HS-5 (cell line): ENCODE data around the gene CACNG8.
A peak's percentile ranks its signal among the peaks of the same experiment; 100 is the strongest.

Source experiments
- DNase-seq: peaks from one replicate; pipeline ENCODE4 v3.0.0-alpha.2; 2012; ENCODE audit warnings: low read depth

The CACNG8 gene

DNA sequence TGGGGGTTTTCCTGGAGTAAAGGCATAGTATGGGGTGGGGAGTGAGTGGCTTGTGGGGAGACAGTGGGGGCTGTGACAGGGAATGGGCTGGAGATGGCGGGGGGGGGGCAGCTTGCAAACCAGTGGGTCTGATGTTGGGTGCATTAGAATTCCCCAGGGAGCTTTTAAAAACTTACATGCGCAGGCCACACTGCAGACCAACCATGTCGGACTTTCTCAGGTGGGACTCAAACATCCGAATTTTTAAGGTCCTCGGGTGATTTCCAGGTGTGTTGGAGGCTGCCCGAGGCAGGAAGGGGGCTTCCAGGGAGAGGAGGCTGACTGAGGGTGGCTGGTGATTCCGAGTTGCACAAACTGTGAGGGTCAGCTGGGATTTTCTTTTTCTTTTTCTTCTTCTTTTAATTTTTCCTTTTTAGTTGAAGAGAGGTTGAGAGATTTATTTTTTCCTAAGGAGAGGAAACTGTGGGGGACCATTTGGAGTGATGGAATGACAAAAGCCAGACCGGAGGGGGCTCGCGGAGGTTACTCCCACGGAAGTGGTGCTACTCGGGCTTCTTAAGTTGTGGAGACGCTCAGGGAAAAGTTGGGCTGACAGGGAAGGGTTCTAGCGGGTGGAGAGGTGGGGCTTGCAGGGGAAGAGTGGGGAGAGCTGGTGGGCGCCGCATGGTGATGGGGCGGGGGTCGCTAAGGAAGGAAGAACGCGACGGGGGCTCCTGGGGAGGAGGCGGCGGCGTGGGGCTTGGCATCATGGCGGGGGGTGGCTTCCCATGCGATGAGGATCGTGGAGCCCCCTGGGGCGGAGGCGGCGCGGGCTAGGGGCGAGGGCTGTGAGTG is 997 bp upstream of the CACNG8 start:
- DNase-seq = no peak

DNA sequence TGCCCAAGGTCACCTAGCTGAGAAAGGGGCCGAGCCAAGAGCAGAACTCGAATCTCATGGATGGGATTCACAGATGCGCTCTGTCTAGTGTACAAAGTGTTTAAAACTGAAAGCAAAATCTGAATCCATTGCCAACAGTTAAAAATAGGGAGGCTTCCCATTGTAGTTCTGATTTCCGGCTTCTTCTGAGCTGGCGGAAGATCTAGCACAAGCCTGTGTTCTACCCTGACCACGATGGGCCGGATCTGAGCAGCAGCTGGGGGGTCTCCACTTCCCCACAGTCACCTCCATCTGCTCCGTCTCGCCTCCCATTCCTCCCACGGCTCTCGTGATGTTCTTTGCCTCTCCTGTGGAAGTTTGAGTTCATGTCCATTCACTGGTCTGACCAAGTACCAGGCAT is 2.4 kb downstream of the CACNG8 start:
- no peak for DNase-seq

DNA sequence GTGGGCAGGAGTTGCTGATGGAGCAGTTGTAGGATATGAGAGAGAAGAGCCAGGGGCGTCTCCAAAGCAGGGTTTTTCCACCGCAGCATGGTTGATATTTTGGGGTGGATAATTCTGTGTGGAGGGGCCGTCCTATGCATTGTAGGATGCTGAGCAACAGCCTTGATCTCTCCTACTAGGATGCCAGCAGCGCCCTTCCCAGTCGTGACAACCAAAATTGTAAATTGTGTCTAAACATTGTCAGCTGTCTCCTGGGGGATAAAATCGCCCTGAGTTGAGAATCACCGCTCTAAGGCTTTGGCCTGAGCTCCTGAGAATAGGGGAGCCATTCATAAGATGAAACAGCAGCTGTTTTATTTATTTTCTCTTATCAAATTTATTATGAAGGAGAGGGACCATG is 4.2 kb downstream of the CACNG8 start:
- DNase-seq = no peak

DNA sequence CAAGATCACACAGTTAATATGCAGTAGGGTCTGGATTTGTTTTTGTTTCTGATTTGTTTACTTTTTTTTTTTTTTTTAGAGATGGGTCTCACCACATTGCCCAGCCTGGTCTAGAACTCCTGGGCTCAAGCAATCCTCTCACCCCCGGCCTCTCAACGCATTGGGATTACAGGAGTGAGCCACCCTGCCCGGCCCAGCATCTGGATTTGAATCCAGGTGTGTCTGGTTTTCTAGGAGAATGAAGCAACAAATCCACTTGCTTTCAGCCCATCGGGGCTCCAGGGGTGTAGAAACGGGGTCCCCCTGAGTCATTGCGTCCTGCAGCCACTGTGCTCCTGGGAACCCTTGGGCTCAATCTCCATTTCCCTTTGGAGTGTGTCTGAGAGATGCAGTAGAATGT is 6.6 kb downstream of the CACNG8 start:
- DNase-seq = no peak

DNA sequence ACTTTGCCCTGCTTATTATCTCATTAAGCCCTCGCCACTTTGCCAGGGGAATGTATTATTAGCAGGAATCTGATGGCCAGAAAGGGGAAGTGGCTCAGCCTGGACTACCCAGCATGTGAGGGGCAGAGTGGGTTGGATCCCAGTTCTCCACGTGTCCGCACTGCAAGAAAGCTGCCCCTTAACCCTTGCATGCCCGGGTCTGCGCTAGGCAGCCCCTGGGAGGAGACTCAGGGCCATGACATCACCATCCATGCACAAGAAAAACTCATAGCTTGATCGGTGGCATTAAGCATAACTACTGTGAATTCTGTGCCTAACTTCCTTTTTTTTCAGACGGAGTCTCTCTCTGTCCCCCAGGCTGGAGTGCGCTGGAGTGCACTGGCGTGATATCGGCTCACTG is 8.9 kb downstream of the CACNG8 start:
- no peak for DNase-seq

DNA sequence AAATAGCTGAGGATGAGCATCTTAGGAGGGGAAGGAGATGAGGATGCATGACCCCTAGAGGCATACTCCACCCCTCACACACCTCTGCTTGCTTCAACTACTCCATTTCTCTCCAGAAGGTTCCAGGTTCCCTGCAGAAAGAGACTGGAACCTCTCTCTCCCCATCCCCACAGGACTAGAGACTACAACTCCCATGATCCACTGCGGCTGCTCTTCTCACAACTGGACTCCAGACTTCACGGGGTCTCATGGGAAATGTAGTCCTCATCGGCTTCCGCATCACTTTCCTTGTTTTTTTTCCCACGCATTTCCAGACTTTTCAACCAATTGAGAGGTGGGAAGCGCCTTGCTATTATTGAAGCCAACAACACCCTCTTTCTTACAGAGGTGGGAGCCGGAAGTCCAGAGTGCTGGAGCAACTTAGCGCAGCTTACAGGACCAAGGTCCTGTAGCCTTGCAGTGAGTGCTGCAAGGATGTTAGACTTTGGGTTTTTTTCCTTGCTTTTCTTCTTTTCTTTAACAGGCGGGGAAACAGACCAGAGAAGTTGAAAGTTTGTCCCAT is 14.8 kb downstream of the CACNG8 start:
- DNase-seq = peak; percentile 76

DNA sequence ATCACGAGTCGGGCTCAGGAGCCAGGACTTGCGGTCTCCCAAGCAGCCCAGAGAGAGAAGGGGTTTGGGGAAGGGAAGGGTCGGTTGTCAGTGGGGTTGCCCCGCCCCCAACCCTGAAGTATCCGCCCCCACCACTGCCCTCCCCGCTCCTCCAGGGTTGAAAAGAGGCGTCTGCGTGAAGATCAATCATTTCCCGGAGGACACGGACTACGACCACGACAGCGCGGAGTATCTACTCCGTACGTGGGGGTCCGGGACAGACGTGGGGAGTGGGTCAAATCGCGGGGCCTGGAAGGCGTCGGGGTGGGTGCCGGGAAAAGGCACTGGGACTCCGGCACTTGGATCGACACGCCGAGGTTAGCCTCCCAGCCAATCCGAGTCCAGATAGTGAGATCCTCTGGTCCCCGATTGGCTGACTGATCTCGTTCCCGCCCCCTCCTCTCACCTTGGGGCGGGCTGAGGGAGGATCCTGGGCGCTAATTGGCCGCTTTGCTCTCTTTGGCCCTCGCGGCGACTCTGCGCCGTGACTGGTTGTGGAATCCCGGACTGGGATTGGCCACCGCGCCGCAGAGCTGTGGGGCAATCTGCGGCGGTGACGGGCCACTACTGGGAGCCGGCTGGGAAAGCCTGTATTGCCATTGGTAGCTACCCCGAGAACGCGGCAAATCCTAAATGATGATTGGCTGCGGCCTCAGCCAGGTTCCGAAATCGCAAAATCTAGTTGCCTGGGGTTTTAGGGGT is 15.4 kb downstream of the CACNG8 start:
- peak; percentile 97 for DNase-seq

DNA sequence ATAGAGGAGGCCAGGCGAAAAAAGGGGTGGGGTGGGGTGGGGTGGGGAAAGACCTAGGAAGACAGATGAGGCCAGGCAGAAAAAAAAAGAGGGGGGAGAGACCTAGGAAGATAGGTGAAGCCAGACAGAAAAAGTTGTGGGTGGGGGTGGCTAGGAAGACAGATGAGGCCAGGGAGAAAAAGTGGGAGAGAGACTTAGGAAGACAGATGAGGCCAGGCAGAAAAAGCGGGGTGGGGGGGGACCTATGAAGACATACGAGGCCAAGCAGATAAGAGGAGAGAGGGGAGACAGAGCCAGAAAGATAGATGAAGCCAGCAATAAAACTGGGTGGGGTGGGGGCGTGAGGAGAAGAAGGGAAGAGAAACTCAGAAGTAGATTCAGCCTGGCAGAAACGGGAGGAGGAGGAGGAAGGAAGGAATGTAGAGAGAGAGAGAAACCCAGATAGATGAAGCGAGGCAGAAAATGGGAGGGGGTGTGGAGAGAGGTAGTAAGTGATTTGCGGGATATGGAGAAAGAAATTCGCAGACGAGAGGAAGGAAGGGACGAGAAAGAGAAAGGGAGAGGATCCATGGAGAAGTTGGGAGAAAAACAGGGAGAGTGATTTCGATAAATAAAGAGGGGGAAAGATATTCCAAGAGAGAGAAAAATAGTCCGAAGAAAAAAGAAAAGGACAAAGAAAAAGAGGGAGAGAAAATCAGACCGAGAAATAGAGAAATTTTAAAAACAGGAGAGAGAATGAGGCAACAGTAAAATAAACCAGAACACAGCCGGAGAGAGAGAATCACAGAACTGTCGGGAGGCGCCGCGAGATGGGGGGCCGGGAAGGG is 16.5 kb downstream of the CACNG8 start:
- no peak for DNase-seq

DNA sequence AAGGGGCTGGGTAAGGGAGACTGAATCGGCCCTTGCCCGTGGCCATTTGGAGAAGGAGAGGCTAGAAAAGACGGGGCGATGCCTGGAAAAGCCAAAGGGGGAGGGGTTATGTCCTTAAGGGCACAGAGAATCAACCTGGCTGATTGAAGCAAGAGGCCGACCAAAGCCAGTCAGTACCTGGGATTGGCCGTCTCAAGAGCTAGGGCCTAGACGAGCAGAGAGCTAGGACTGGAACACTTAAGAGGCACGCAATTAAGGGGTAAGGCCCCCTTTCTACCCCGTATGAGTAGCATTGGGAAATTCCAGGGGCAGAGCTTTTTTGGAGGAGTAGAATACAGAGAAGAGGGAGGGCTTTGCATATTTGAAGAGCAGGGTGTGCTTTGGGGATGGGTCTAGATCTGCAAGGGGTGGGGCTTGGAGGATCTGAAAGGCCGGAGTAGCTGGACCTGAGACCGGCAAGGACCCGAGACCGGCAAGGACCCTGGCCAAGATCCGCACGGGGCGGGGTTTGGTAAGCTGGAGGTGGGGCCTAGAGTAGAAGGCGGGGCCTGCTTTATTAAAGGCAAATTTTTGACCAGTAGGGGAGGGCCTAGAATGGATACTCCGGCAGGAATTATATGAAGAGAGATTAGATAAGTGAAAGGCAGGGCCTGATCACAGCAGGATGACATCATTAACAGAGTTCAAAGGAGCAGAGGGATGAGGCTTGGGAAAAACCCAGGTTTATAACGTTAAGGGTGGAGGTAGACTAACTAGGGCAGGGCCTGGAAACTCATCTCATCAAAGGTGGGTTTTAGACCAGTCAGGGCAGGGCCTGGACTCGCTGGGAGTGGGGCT is 18.0 kb downstream of the CACNG8 start:
- no peak for DNase-seq

DNA sequence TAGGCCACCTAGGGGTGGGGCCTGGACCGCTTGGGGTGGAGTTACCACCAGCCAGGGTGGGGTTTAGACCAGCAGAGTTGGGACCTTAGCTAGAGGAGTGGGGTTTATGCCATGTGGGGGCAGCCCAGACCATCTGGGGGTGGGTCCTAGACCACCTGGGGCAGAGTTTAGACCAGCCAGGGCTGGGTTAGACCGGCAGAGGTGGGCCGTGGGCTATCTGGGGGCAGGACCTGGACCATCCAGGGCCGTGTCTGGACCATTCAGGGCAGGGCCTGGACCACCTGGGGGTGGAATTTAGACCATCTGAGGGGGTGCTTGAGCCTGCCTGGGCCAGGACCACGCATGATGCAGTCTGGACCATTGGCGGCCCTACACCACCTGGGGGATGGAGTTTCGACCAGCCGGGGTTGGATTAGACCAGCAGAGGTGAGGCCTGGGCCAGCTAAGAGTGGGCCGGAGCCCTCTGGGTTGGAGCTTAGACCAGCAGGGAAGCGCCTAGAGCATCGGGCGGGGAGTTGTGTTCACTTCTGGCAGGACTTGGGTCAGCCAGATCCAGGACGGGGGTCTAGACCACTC is 18.7 kb downstream of the CACNG8 start:
- DNase-seq = no peak

DNA sequence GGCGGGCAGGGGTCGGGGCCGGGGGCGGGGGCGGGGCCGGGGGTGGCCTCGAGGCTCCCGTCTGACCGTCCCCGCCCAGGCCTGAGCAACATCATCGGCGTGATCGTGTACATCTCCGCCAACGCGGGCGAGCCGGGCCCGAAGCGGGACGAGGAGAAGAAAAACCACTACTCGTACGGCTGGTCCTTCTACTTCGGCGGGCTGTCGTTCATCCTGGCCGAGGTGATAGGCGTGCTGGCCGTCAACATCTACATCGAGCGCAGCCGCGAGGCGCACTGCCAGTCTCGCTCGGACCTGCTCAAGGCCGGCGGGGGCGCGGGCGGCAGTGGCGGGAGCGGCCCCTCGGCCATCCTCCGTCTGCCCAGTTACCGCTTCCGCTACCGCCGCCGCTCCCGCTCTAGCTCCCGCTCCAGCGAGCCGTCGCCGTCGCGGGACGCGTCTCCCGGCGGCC is 19.3 kb downstream of the CACNG8 start:
- DNase-seq = no peak

DNA sequence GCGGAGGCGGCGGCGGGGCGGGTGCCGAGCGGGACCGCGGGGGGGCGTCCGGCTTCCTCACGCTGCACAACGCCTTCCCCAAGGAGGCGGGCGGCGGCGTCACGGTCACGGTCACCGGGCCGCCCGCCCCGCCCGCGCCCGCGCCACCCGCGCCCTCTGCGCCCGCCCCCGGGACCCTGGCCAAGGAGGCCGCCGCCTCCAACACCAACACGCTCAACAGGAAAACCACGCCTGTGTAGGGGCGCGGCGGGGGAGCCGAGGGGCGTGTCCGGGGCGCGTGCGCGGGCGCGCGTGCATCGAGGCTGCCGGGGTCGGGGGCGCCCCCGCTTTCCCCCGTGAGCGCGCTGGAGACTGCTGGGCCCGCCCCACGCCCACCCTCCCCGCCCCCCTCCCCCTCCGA is 19.9 kb downstream of the CACNG8 start:
- no peak for DNase-seq

DNA sequence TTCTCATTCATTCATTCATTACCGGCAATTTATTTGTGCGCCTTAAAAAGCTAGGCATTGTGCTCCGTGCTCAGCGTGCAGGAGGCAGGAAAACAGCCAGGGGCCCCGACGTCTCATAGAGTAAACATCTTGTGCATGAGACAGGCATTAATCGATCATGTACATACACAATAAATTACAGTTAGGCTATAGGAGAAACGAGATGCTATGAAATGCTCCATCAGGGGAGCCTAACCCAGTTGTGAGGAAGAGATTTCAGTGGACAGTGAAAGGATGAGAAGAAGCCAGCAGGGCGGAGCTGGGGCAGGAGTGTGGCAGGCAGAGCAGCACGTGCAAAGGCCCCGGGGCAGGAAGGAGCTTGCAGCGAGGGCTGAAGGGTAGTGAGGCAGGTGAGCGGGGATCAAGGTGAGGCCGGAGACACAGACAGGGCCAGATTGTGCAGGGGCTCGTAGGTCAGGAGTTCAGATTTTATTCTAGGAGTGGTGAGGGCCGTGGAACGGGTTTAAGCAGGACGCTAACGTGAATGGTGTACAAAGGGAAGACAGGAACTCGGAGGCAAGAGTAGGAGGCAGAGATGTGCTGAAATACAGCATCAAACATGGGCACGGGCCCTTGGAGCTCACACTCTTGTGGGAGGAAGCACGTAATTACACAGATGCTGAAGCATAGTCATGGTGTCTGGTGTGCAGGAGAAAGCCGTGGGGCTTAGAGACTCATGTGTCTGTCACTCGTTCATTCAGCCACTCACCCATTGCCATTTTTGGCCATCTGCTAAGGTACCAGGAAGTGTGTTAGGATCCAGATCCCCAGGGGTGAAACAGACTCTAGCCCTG is 20.9 kb downstream of the CACNG8 start:
- no peak for DNase-seq

DNA sequence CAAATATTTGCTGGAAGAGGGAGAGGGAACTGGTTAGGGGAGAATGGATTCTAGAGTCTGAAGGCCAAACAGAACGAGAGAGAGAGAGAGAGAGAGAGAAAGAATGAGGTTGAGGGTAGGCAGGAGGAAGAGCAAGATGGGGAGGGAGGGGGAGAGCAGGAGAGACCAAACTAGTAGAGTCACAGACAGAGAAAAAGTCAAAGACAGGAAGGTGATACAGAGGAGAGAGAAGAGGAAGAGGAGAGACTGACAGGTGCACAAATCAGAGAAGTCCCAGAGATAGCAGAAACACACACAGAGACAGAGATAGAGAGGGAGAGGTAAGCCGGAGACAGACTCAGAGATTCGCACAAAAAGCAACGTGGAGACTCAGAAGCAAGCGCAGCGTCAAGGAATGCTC is 23.1 kb downstream of the CACNG8 start:
- no peak for DNase-seq

DNA sequence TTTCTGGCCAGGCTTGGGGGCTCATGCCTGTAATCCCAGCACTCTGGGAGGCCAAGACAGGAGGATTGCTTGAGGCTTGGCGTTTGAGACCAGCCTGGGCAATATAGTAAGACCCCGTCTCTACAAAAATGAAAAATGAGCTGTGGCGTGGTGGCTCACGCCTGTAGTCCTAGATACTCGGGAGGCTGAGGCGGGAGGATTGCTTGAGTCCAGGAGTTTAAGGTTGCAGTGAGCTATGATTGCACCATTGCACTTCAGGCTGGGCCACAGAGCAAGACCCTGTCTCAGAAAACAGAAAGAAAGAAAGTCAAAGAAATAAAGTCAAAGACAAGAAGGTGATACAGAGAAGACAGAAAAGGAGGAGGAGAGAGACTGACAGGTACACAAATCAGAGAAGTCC is 26.2 kb downstream of the CACNG8 start:
- DNase-seq = no peak

DNA sequence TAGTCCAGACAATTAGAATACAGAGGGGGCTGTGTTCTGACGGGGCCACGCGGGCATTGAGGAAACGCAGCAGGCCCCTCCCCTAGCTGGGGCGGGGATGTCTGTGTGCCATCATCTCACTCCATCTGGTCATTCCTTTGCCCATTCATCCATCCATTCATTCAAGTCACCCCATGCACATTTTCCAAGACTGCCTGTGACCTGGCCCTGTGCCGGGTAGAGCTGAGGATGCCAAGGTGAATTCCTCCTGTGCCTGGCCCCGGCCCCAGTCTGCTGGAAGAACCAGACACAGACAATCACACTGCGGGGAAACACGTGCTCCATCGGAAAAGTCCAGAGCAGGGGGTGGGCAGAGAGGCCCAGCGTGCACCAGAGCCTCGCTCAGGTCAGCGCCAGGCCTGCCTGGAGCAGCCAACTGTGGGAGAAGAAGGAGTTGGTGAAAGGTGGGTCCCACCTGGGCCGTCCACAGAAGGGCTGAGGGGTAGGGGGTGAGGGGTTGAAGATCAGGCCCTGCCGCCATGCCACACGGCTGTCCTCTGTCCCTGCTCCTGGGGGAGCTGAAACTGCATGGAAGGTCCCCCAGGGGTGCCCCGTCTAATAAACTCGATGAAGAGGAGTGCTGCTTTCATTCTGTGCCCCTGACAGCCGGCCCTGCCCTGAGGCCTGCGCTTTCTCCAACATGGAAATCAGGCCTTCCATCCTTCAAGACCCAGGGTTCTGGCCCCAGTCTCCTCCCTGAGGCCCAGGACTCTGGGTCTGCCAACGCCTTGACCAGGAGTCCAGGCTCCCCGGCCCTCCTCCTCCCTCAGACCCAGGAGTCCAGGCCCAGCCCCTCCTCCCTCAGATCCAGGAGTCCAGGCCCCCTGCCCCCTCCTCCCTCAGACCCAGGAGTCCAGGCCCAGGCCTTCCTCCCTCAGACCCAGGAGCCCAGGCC is 27.1 kb downstream of the CACNG8 start:
- no peak for DNase-seq

DNA sequence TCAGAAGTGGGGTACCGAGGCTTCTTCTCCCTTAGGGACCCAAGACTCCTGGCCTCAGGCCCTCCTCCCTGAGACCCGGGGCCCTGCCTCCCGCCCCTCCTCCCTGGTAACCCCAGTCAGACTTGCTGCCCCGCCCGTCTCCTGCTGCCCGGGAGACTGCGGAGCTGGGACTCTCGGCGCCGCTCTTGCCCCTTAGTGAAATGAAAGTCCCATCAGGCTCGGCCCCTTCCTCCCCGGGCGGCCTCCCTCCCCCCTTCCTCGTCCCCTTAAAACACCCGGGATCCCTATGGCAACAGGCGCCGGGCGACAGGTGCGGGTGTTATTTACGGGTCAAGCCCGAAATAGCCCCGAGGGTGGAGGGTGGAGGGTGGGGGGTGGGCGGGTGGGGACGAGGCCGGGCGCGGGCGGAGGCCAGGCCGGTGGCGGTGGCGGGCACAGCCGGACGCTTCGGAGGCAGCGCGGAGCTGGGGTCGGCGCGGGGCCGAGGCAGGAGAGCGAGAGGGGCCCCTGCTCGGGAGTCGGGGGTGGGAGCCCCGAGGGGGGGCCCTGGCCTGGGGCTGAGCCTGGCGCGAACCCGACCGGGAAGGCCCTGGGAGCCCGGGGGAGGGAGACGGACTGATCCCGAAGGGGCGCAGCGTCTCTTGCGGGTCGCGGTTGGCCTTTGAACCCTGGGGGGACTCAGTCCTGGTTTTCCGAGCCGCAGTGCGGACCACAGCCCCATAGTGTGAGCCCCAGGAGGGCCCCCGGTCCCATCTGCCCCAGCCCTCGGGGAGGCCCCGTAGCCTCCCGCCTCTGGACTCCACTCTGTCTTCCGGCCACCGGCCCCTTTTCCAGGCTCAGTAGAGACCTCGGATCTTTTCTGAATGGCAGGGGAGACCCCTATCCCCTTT is 28.7 kb downstream of the CACNG8 start, which contains the start of gene CACNG6:
Gene CACNG6, plus strand, starts transcription at position 414 of the 890 bp plus-strand sequence. CDS start 1,241 bp downstream, outside the sequence.
- no peak for DNase-seq

DNA sequence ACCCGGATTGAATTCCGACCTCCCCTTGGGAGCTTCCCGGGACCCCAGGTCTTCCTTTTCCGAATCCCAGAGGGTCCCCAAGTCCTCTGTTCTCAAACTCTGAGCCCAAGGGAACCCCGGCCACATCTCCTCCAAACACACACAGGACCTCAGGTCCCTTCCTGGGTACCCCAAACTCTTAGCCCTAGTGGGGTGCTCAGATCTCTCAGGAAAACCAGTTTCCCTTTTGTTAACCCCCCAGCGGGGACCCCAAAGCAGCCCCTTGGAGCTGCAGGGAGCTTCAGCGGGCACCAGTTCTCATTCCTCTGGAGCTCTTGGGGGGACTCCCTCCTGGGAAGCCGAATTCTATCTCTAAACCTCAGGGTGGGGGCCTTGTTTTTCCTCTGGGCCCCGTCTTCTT is 29.5 kb downstream of the CACNG8 start:
- DNase-seq = no peak
